Large intestine (tissue), 3 donors: Measurements from ENCODE around the gene ESRP2. TPM values are rescaled to one million over a fixed set of nuclear protein-coding genes. Genes with fewer than 3 reads are reported as not detected.

Experiments
- DNase-seq, 2 donors: peaks; one replicate each; pipeline versions ENCODE4 v3.0.0 to v3.0.0-alpha.2; 2013
- H3K27ac ChIP-seq: one replicate; pipeline ENCODE4 v1.5.1; 2013; ENCODE audit warnings: low read length
- H3K27me3 ChIP-seq: 2 replicates; pipeline ENCODE4 v1.6.1; 2013; ENCODE audit warnings: low read length; ENCODE audit not compliant: control insufficient read depth, insufficient read depth
- H3K36me3 ChIP-seq: 2 replicates; pipeline ENCODE4 v1.6.1; 2013; ENCODE audit warnings: low read length; ENCODE audit not compliant: control insufficient read depth, insufficient read depth
- H3K4me1 ChIP-seq: one replicate; pipeline ENCODE4 v1.6.1; 2013; ENCODE audit warnings: low read length; ENCODE audit not compliant: control insufficient read depth, insufficient read depth
- H3K4me3 ChIP-seq: one replicate; pipeline ENCODE4 v1.5.1; 2013; ENCODE audit warnings: low read length
- H3K9me3 ChIP-seq: one replicate; pipeline ENCODE4 v1.6.1; 2013; ENCODE audit warnings: mild to moderate bottlenecking, low read depth, low read length, moderate library complexity; ENCODE audit not compliant: control insufficient read depth
- WGBS: methylation state at CpG from one replicate; pipeline ENCODE4 v1.1.5; 2013; ENCODE audit warnings: low lambda C conversion rate; ENCODE audit not compliant: insufficient coverage; 5-methylcytosine and 5-hydroxymethylcytosine counted together
- polyA plus RNA-seq: library from polyadenylated mRNA; unstranded; fragments of 120-200 nt; gene quantifications from one replicate; pipeline ENCODE4 v1.2.1, GENCODE V29; 2013

The ESRP2 gene
- polyA plus RNA-seq, 1 donor: 40.0 TPM

DNA sequence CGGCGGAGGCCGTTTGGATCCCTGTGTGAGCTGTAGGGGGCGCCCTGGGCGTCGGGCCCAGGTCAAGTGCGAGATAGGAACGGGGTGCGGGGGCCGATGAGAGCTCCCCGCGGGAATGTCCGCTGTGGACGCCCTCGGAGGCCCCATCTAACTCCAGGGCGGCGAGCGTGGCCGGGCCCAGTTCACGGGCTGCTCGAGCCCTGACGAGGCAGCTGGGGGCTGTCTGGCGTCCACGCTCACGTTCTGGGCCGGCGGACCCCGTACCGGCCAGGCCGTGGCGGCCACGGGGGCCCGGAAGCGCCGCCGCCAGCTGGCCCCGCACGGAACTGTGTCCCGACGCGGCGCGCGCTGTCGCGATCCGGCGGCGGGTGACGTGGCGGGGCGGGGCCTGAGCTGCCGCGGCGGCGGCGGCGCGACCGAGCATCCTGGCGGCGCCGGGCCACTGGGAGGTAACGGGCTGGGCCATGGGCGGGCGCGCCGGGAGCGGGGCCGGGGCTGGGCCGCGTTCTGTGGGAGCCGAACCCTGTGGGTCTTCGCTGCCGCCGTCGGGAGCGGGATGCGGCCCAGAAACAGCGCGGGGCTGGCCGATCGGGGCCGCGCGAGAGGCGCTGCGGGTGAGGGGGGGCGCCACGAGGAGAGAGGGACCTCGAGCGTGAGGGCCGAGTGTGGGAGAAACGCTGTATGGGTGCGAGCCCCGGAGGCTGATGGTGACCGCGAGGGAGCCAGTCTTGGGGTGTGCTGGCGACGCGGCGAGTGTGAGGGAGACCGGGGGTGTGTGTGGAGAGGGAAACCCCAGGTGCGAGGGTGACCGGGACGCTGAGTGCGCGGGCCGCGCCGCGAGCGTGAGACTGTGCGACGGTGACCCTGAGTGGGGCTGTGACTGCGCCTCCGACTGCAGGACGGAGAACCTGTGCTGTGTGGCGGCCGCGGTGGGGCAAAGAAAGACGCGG lies 28.5 kb upstream of the ESRP2 start, which contains the start of gene SLC7A6:
Gene SLC7A6, plus strand, starts transcription at position 399 of the 950 bp plus-strand sequence. CDS start 10,201 bp downstream, outside the sequence.
- Histone ChIP-seq H3K27me3 (no peaks in the 10 kb centered on the region), H3K36me3 (peaks cover 13% of the 10 kb centered on the region), H3K4me1 (peaks cover 31% of the 10 kb centered on the region), H3K27ac (peak within 1 kb of the TSS; percentile 85), H3K9me3 (no peaks in the 10 kb centered on the region), H3K4me3 (peak within 1 kb of the TSS; percentile 75)
- peak; percentile 63 to 73 for DNase-seq
- no CpG with 5 or more reads among the region's 123 CpGs for WGBS

DNA sequence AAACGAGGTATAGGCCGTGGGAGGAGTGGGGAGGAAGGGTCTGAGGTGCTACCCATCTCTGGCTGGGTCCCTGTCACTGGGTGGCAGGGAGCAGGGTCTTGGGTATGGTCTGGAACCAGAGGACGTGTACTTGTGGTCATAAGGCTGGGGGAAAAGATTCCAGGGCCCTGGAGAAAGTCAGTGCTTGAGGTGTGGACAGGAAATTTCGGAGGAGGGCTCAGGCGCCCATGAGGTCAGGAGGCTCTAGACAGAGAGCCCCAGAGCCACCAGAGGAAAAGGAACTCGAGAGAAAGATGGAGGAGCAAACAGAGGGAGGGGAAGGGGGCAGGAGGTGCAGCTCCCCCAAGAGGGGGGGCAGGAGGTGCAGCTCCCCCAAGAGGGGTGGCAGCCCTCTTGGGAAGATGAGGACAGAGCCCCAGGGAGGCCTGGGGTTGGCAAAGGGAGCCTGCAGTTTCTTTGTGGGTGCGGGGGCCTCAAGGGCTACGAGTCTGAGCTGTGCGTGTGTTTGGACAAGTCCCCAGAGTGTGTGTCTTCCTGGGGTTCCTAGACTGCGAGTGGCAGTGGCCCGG lies 27.7 kb upstream of the ESRP2 start:
- H3K9me3 ChIP-seq: no peaks in the 10 kb centered on the region
- peak overlapping the region; percentile 85 for H3K27ac ChIP-seq
- no peaks in the 10 kb centered on the region for H3K27me3 ChIP-seq
- H3K36me3 ChIP-seq: peaks cover 17% of the 10 kb centered on the region
- H3K4me3 ChIP-seq: peak overlapping the region; percentile 75
- no peak for DNase-seq
- no CpG with 5 or more reads among the region's 11 CpGs for WGBS
- H3K4me1 ChIP-seq: peaks cover 32% of the 10 kb centered on the region

DNA sequence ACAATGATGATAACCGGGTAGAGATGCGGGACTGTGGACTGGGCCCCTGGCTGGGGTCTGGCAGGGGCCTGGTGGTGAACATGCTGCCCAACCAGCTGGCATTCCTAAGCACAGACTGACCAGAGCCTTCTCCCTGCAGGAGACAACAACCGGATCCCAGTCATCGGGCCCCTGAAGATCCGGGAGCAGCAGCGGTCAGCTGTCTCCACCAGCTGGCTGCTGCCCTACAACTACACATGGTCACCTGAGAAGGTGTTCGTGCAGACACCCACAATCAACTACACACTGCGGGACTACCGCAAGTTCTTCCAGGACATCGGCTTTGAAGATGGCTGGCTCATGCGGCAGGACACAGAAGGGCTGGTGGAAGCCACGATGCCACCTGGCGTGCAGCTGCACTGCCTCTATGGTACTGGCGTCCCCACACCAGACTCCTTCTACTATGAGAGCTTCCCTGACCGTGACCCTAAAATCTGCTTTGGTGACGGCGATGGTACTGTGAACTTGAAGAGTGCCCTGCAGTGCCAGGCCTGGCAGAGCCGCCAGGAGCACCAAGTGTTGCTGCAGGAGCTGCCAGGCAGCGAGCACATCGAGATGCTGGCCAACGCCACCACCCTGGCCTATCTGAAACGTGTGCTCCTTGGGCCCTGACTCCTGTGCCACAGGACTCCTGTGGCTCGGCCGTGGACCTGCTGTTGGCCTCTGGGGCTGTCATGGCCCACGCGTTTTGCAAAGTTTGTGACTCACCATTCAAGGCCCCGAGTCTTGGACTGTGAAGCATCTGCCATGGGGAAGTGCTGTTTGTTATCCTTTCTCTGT lies 23.3 kb upstream of the ESRP2 start:
- no peak overlapping the region for H3K4me3 ChIP-seq
- no peak overlapping the region for H3K27ac ChIP-seq
- peaks cover 29% of the 10 kb centered on the region for H3K4me1 ChIP-seq
- H3K36me3 ChIP-seq: peaks cover 36% of the 10 kb centered on the region
- DNase-seq: no peak
- no peaks in the 10 kb centered on the region for H3K9me3 ChIP-seq
- WGBS: no CpG with 5 or more reads among the region's 27 CpGs
- H3K27me3 ChIP-seq: no peaks in the 10 kb centered on the region

DNA sequence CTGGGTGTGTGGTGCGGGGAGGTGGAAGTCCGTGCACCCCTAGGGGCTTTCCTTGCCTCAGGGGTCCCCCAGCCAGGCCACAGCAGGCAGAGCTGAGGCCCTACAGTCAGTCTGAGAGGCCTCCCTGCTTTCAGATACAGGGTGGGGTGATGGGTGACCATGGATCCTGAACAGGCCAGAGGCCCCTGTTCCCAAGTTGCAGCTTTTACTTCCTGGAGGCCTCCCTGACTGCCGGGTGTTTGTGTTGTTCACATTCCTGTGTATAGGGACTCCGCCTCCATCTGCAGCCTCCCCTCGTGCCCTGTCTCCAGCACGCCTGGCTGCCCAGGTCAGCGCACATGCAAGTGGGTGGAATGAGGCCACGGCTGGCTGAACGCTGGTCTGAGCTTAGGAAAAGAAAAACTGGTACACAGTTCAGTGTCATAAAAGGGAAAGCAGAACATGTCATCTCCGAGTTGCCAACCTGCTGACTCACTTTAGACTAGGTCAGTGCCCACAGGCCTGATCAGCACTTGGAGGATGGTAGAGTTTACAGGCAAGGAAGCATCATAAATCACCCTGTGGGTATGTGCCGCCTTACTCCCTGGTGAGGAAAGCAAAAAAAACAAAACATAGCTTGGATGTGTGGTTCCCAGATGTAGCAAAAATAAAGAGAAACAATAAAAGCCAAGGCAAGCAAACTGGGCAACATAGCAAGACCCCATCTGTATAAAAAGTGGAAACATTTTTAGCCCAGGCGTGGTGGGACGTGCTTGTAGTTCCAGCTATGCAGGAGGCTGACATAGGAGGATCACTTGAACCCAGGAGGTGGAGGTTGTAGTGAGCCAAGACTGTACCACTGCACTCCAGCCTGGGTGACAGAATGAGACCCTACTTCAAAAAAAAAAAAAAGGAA lies 22.2 kb upstream of the ESRP2 start:
- 100% methylated on average over 1 of the region's 13 CpGs for WGBS
- H3K4me1 ChIP-seq: peaks cover 22% of the 10 kb centered on the region
- no peaks in the 10 kb centered on the region for H3K27me3 ChIP-seq
- peak overlapping the region; percentile 98 for H3K27ac ChIP-seq
- peaks cover 41% of the 10 kb centered on the region for H3K36me3 ChIP-seq
- H3K9me3 ChIP-seq: no peaks in the 10 kb centered on the region
- peak; percentile 96 to 97 for DNase-seq
- H3K4me3 ChIP-seq: no peak overlapping the region

DNA sequence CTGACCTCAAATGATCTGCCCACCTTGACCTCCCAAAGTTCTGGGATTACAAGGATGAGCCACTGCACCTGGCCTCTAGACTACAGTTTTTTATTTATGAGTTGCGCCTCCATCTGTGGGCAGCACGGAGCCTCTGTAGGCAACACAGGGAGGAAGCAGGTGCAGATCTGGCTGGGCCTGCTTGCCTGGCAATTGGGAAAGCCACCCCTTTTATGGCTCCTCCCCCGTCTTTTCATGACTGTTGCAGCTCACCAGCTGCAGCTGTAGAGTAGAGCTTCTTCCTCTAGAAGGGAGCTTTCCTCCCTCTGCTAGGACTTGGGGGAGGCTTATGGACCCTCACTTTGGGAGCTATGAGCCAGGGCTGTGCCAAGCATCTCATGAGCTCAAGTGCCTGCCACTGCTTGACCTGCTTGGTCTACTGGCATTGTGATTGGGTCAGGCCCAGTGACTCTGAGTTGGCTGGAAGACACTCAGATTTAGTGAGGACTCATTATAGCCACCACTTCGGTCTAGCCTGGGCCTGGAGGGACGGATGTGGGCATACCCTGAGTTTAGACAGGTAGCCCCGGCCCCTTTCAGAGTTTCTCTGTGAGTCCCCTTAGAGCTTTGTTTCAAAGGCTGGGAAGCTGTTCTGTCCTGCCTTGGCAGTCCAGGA lies 21.5 kb upstream of the ESRP2 start:
- WGBS: no CpG with 5 or more reads among the region's 6 CpGs
- no peak overlapping the region for H3K4me3 ChIP-seq
- H3K27ac ChIP-seq: peak overlapping the region; percentile 98
- peaks cover 42% of the 10 kb centered on the region for H3K36me3 ChIP-seq
- H3K9me3 ChIP-seq: no peaks in the 10 kb centered on the region
- peaks cover 22% of the 10 kb centered on the region for H3K4me1 ChIP-seq
- DNase-seq: peak in 1 of 2 donors; percentile 47
- no peaks in the 10 kb centered on the region for H3K27me3 ChIP-seq

DNA sequence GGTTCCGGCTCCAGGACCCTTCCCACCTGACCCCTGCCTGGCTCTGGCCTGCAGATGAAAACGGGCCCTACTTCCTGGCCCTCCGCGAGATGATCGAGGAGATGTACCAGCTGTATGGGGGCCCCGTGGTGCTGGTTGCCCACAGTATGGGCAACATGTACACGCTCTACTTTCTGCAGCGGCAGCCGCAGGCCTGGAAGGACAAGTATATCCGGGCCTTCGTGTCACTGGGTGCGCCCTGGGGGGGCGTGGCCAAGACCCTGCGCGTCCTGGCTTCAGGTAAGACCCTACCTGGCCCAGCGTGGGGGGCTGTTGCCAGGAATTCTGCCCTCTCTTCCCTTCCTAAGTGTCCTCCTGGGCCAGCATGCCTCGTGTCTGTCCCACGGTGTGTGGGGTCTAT lies 19.8 kb upstream of the ESRP2 start:
- no CpG with 5 or more reads among the region's 18 CpGs for WGBS
- H3K9me3 ChIP-seq: no peaks in the 10 kb centered on the region
- no peak overlapping the region for H3K4me3 ChIP-seq
- no peak for DNase-seq
- no peaks in the 10 kb centered on the region for H3K27me3 ChIP-seq
- no peak overlapping the region for H3K27ac ChIP-seq
- H3K4me1 ChIP-seq: peaks cover 22% of the 10 kb centered on the region
- H3K36me3 ChIP-seq: peaks cover 55% of the 10 kb centered on the region

DNA sequence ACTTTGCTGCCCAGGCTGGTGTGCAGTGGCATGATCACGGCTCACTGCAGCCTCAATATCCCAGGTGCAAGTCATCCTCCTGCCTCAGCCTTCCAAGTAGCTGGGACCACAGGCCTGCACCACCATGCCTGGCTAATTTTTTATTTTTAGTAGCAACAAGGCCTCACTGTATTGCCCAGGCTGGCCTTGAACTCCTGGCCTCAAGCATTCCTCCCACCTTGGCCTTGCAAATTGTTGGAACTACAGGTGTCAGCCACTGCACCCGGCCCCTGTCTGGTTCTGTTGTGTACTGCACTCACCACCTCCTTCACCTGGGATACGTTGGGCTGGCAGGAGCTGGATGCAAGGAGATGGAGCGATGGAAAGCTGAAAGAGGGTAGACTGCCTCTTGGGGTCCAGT lies 17.8 kb upstream of the ESRP2 start:
- WGBS: no CpG with 5 or more reads among the region's 4 CpGs
- H3K4me3 ChIP-seq: no peak overlapping the region
- DNase-seq: no peak
- peaks cover 47% of the 10 kb centered on the region for H3K36me3 ChIP-seq
- peaks cover 22% of the 10 kb centered on the region for H3K4me1 ChIP-seq
- H3K27ac ChIP-seq: no peak overlapping the region
- H3K27me3 ChIP-seq: no peaks in the 10 kb centered on the region
- H3K9me3 ChIP-seq: no peaks in the 10 kb centered on the region

DNA sequence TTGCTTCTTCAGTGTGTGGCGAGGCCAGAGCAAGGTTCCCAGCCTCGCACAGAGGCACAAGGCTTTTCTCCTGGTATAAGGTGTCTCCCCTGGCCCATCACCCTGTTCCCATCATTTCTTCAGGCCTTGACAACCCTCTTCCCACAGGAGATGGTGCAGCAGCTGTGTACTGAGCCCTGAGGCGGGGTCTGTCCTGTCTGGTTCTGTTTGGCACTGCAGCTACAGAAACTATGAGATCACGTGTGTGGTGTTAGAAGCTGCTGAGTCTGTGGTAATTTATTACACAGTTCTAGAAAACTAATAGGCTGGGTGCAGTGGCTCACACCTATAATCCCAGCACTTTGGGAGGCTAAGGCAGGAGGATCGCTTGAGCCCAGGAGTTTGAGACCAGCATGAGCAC lies 16.5 kb upstream of the ESRP2 start:
- Histone ChIP-seq H3K27ac (no peak overlapping the region), H3K36me3 (peaks cover 47% of the 10 kb centered on the region), H3K9me3 (no peaks in the 10 kb centered on the region), H3K27me3 (no peaks in the 10 kb centered on the region), H3K4me3 (no peak overlapping the region), H3K4me1 (peaks cover 14% of the 10 kb centered on the region)
- no peak for DNase-seq
- WGBS: no CpG with 5 or more reads among the region's 5 CpGs

DNA sequence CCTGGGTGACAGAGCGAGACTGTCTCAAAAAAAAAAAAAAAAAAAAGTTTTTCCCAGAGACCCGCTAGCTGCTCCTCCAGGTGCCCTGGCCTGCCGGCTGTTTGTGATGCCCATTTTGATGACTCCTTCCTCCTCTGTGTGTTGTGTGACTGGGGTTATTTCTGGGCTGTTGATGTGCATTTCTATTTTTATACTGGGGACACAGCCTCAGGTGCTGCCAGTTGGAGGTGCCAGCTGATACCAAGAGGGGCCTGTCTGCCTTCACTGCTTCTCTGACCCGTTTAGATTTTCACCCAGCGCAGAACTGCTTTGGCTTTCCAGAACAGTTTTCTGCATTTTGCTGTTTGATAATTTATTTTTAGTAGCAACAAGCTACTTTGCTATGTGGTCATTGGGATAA lies 15.9 kb upstream of the ESRP2 start:
- Histone ChIP-seq H3K27ac (no peak overlapping the region), H3K4me1 (peaks cover 14% of the 10 kb centered on the region), H3K9me3 (no peaks in the 10 kb centered on the region), H3K36me3 (peaks cover 47% of the 10 kb centered on the region), H3K27me3 (no peaks in the 10 kb centered on the region), H3K4me3 (no peak overlapping the region)
- no peak for DNase-seq
- no CpG with 5 or more reads among the region's 5 CpGs for WGBS
